Measurements from ENCODE around the gene CRIP1.

GRCh38 chr14:105487449-105487985 is 831 bp downstream of the CRIP1 start:
- TF ChIP-seq POLR2A (IDR thresholded peaks at IDR 0.05) (no peak), CTCF (IDR thresholded peaks at IDR 0.05) (no peak)

All from stomach (tissue), 4 donors.